ENCODE measurements around the gene PLXNA2. TPM values are rescaled to one million over a fixed set of nuclear protein-coding genes. Genes with fewer than 3 reads are reported as not detected.
A peak's percentile ranks its signal among the peaks of the same experiment; 100 is the strongest.

Gene PLXNA2
- polyA plus RNA-seq, 6 donors from 2014 or later, result 0.35 to 1.6 (median 0.60) TPM; not detected in 1

GRCh38 chr1:208158640-208159554 is 85.3 kb downstream of the PLXNA2 start:
- Mint-ChIP-seq H3K4me3 (no peak overlapping the region), H3K4me1 (peaks cover 0 to 5% (median 0%) of the 10 kb centered on the region in 3 donors), H3K36me3 (no peaks in the 10 kb centered on the region), H3K27me3 (peaks cover 0 to 20% (median 16%) of the 10 kb centered on the region in 3 donors), H3K27ac (no peak overlapping the region), H3K9me3 (no peaks in the 10 kb centered on the region)
- ATAC-seq (ENCODE audit: low read depth in 2 of 2), result no peak
- no peak for DNase-seq

GRCh38 chr1:208157769-208158168 is 86.4 kb downstream of the PLXNA2 start:
- H3K27me3 Mint-ChIP-seq, result peaks cover 0 to 9% (median 9%) of the 10 kb centered on the region in 3 donors
- no peaks in the 10 kb centered on the region for H3K9me3 Mint-ChIP-seq
- H3K36me3 Mint-ChIP-seq, result no peaks in the 10 kb centered on the region
- H3K4me3 Mint-ChIP-seq, result no peak overlapping the region
- peaks cover 0 to 5% (median 0%) of the 10 kb centered on the region in 3 donors for H3K4me1 Mint-ChIP-seq
- DNase-seq (no peak), ATAC-seq (ENCODE audit: low read depth in 2 of 2) (no peak)
- H3K27ac Mint-ChIP-seq, result peak overlapping the region in 1 of 6 donors; percentile 3

- Mint-ChIP-seq H3K4me1 (peaks cover 0 to 5% (median 0%) of the 10 kb centered on the region in 3 donors), H3K9me3 (no peaks in the 10 kb centered on the region), H3K36me3 (no peaks in the 10 kb centered on the region), H3K27me3 (peaks cover 0 to 6% (median 0%) of the 10 kb centered on the region in 3 donors), H3K27ac (no peak overlapping the region), H3K4me3 (no peak overlapping the region)
- DNase-seq, result no peak
- ATAC-seq (ENCODE audit: low read depth in 2 of 2), result no peak
These were observed 87.4 kb downstream of the PLXNA2 start for GRCh38 chr1:208156741-208157140.

GRCh38 chr1:208156310-208156709 is 87.9 kb downstream of the PLXNA2 start:
- no peak for DNase-seq
- Mint-ChIP-seq H3K9me3 (no peaks in the 10 kb centered on the region), H3K27me3 (peaks cover 0 to 6% (median 0%) of the 10 kb centered on the region in 3 donors), H3K36me3 (no peaks in the 10 kb centered on the region), H3K27ac (no peak overlapping the region), H3K4me3 (no peak overlapping the region), H3K4me1 (peaks cover 0 to 5% (median 0%) of the 10 kb centered on the region in 3 donors)
- no peak for ATAC-seq (ENCODE audit: low read depth in 2 of 2)

GRCh38 chr1:208154679-208155642 is 89.2 kb downstream of the PLXNA2 start:
- DNase-seq (no peak), ATAC-seq (ENCODE audit: low read depth in 2 of 2) (no peak)
- Mint-ChIP-seq H3K27ac (no peak overlapping the region), H3K4me3 (no peak overlapping the region), H3K27me3 (peaks cover 0 to 6% (median 0%) of the 10 kb centered on the region in 3 donors), H3K36me3 (no peaks in the 10 kb centered on the region), H3K9me3 (no peaks in the 10 kb centered on the region), H3K4me1 (peaks cover 0 to 5% (median 0%) of the 10 kb centered on the region in 3 donors)

- DNase-seq, result no peak
- peaks cover 0 to 6% (median 0%) of the 10 kb centered on the region in 3 donors for H3K27me3 Mint-ChIP-seq
- H3K27ac Mint-ChIP-seq, result peak overlapping the region in 1 of 6 donors; percentile 34
- no peak overlapping the region for H3K4me3 Mint-ChIP-seq
- no peaks in the 10 kb centered on the region for H3K9me3 Mint-ChIP-seq
- ATAC-seq (ENCODE audit: low read depth in 2 of 2), result no peak
- H3K4me1 Mint-ChIP-seq, result no peaks in the 10 kb centered on the region
- H3K36me3 Mint-ChIP-seq, result no peaks in the 10 kb centered on the region
These were observed 90.1 kb downstream of the PLXNA2 start for GRCh38 chr1:208154040-208154439.

GRCh38 chr1:208153386-208153785 is 90.8 kb downstream of the PLXNA2 start:
- H3K9me3 Mint-ChIP-seq, result no peaks in the 10 kb centered on the region
- H3K27me3 Mint-ChIP-seq, result peaks cover 0 to 6% (median 0%) of the 10 kb centered on the region in 3 donors
- peak overlapping the region in 2 of 6 donors; percentile 10 to 31 for H3K27ac Mint-ChIP-seq
- DNase-seq (no peak), ATAC-seq (ENCODE audit: low read depth in 2 of 2) (no peak)
- no peaks in the 10 kb centered on the region for H3K36me3 Mint-ChIP-seq
- no peaks in the 10 kb centered on the region for H3K4me1 Mint-ChIP-seq
- H3K4me3 Mint-ChIP-seq, result no peak overlapping the region

- peaks cover 0 to 6% (median 0%) of the 10 kb centered on the region in 3 donors for H3K27me3 Mint-ChIP-seq
- peak overlapping the region in 1 of 6 donors; percentile 36 for H3K27ac Mint-ChIP-seq
- H3K36me3 Mint-ChIP-seq, result no peaks in the 10 kb centered on the region
- H3K4me1 Mint-ChIP-seq, result no peaks in the 10 kb centered on the region
- H3K9me3 Mint-ChIP-seq, result no peaks in the 10 kb centered on the region
- no peak overlapping the region for H3K4me3 Mint-ChIP-seq
- DNase-seq (no peak), ATAC-seq (ENCODE audit: low read depth in 2 of 2) (no peak)
These were observed 92.2 kb downstream of the PLXNA2 start for GRCh38 chr1:208151728-208152598.

- no peak overlapping the region for H3K4me3 Mint-ChIP-seq
- H3K36me3 Mint-ChIP-seq, result no peaks in the 10 kb centered on the region
- no peaks in the 10 kb centered on the region for H3K9me3 Mint-ChIP-seq
- DNase-seq (no peak), ATAC-seq (ENCODE audit: low read depth in 2 of 2) (no peak)
- H3K27ac Mint-ChIP-seq, result no peak overlapping the region
- no peaks in the 10 kb centered on the region for H3K4me1 Mint-ChIP-seq
- peaks cover 0 to 6% (median 0%) of the 10 kb centered on the region in 3 donors for H3K27me3 Mint-ChIP-seq
These were observed 93.2 kb downstream of the PLXNA2 start for GRCh38 chr1:208150833-208151458.

- Mint-ChIP-seq H3K4me3 (no peak overlapping the region), H3K4me1 (no peaks in the 10 kb centered on the region), H3K9me3 (no peaks in the 10 kb centered on the region), H3K36me3 (no peaks in the 10 kb centered on the region), H3K27ac (peak overlapping the region in 2 of 6 donors; percentile 33 to 36), H3K27me3 (peaks cover 0 to 5% (median 0%) of the 10 kb centered on the region in 3 donors)
- no peak for DNase-seq
- ATAC-seq (ENCODE audit: low read depth in 2 of 2), result no peak
These were observed 94.2 kb downstream of the PLXNA2 start for GRCh38 chr1:208149776-208150514.

- DNase-seq, result no peak
- no peaks in the 10 kb centered on the region for H3K9me3 Mint-ChIP-seq
- no peak overlapping the region for H3K4me3 Mint-ChIP-seq
- no peak for ATAC-seq (ENCODE audit: low read depth in 2 of 2)
- H3K4me1 Mint-ChIP-seq, result no peaks in the 10 kb centered on the region
- no peaks in the 10 kb centered on the region for H3K27me3 Mint-ChIP-seq
- no peak overlapping the region for H3K27ac Mint-ChIP-seq
- H3K36me3 Mint-ChIP-seq, result no peaks in the 10 kb centered on the region
These were observed 95.0 kb downstream of the PLXNA2 start for GRCh38 chr1:208149213-208149612.

- Mint-ChIP-seq H3K27me3 (no peaks in the 10 kb centered on the region), H3K9me3 (no peaks in the 10 kb centered on the region), H3K4me3 (no peak overlapping the region), H3K4me1 (no peaks in the 10 kb centered on the region), H3K36me3 (no peaks in the 10 kb centered on the region), H3K27ac (no peak overlapping the region)
- no peak for ATAC-seq (ENCODE audit: low read depth in 2 of 2)
- no peak for DNase-seq
These were observed 95.8 kb downstream of the PLXNA2 start for GRCh38 chr1:208148380-208148779.
